AG08396 (cell line): Measurements from ENCODE around the gene MOBP.

Experiments
- DNase-seq: peaks from one replicate; pipeline ENCODE4 v3.0.0; 2012; ENCODE audit warnings: low spot score, mixed read lengths

The MOBP gene

GRCh38 chr3:39541442-39541841 lies 74.0 kb downstream of the MOBP start:
- DNase-seq, result no peak

- peak; percentile 8 for DNase-seq
Observed at GRCh38 chr3:39541917-39542329, 74.4 kb downstream of the MOBP start.

- no peak for DNase-seq
Observed at GRCh38 chr3:39542588-39542988, 75.1 kb downstream of the MOBP start.

- no peak for DNase-seq
Observed at GRCh38 chr3:39548282-39548681, 80.8 kb downstream of the MOBP start.

- no peak for DNase-seq
Observed at GRCh38 chr3:39550354-39551051, 83.0 kb downstream of the MOBP start.
